ENCODE results near the gene NLRP1. TPM values are rescaled to one million over a fixed set of nuclear protein-coding genes. Genes with fewer than 3 reads are reported as not detected.

NLRP1 gene
- 10 to 100 TPM; 39.9 to 45.0 TPM for total RNA-seq

DNA sequence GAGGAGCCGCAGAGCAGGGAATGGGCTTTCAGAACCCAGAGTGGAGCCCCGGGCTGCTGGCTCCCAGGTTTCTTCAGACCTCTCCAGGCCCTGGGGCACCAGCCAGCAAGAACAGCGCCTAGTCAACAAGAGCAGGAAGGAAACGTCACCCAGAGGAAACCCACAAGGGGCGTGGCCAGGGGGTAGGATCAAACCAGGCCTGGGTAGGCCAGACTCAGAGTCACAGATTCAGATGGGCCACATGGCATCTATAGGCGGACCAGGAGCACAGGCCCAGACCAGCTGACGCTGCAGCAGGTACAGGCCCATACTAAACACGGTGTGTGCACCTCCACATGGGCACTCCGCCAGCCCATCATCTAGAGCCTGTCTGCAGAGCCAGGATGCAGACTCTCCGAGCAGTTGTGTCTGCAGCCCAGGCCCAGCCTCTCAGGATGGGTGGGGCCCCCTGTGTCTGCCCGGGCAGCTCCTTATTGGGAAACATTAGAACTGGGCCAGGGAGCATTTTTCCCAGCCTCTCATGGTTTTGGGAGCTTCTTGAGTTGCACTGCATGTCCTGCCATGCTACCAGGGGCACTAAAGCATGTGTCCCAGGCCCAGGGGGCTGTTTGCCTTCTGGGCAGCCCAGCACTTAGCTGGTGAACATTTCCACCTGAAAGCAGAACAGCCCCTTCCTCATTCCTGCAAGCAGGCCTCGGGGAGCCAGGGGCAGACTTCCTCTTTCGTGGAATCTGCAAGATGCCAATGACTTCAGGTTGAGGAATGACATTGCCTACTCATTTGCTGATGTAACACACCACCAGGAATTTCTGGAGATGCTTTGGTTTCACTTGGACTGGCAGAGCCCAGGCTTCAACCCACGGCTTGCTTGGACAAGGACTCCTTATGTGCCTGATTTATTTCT is at the start of gene NLRP1:
NLRP1 (minus strand) TSS at position 127 of the 904 bp plus-strand sequence. CDS start 552 bp downstream, outside the sequence.
- ChIA-PET POLR2A (no interaction called here), CTCF (interaction anchor here (1.0 to 4.6 kb wide), 5 partner anchors 10 to 1438 kb away, joined by 3 to 21 read pairs (median 7); partner anchors contain the start of gene BCL6B)
- DNase-seq: peak; percentile 98
- H3K27ac Mint-ChIP-seq: peak within 1 kb of the TSS; percentile 96
- intact Hi-C loops (cut with micrococcal nuclease): loop anchor here (1.0 to 10.0 kb wide), 5 partner anchors 98 to 1430 kb away; partner anchors contain the start of genes DERL2, KIAA0753, MIS12 and RNASEK
- H3K9me3 Mint-ChIP-seq: no peaks in the 10 kb centered on the region
- no peaks in the 10 kb centered on the region for H3K27me3 Mint-ChIP-seq
- H3K36me3 Mint-ChIP-seq: peaks cover 24% of the 10 kb centered on the region
- peak within 1 kb of the TSS; percentile 96 for H3K4me3 Mint-ChIP-seq
- H3K4me1 Mint-ChIP-seq (ENCODE audit: low read depth): peaks cover 65% of the 10 kb centered on the region

DNA sequence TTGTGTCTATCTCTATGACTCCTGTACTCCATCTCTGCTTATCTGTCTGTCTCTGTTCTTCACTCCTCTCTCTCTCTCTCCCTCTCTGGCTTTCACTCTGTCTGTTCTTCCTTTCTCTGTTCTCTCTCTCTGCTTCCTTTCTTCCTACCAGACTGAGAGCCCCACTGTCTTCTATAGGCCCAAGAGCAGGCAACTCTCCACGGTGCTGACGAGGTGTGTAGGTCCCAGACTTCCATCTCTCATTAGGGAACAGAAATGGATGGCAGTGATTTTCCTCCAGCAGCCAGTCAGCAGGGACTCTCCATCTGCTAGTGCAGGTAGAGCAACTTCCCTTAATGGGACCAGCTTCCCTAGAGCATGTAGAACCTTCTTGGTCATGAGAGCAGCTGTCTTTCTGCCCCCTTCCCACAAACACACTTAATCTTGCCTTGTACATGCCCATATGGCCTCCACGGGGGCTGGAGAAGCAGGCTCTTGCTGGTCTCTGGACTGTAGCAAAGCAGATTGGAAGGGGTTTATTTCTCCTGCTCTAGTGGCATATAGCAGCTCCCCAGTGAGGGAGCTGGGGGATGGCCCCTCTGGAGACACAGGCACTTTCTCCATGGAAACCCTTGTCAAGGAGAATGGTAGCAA is 47.8 kb upstream of the NLRP1 start:
- no peak for DNase-seq

DNA sequence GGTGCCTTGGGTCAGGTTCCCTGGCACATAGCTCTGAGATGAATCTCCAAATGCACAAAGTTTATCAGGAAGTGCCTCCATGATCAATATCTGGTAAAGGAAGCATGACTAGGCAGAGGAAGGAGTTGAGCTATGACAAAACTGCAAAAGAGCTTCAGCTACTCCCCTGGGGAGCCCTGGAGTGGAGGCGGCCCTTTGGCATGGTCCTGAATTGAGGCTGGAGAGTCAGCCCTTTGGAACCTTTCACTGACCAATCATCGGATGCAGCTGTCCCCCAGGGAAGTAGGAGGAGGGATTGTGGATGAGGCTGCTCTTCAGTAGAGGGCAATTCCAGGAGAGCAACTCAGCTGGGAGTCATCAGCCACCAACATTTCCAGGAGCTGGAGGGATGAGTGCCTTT is 46.1 kb upstream of the NLRP1 start:
- H3K36me3 Mint-ChIP-seq: no peaks in the 10 kb centered on the region
- POLR2A ChIA-PET: no interaction called here

More for the DNA sequence above, 47.8 kb upstream of the NLRP1 start:
- Mint-ChIP-seq H3K36me3 (no peaks in the 10 kb centered on the region), H3K4me3 (no peak overlapping the region), H3K9me3 (no peaks in the 10 kb centered on the region), H3K4me1 (ENCODE audit: low read depth) (no peaks in the 10 kb centered on the region), H3K27ac (no peak overlapping the region), H3K27me3 (peaks cover 20% of the 10 kb centered on the region)
- POLR2A ChIA-PET: no interaction called here
- CTCF ChIA-PET: no interaction called here
- intact Hi-C loops (cut with micrococcal nuclease): no loop called here

GRCh38 chr17:5629128-5629527 is 44.8 kb upstream of the NLRP1 start:
- Mint-ChIP-seq H3K27me3 (peaks cover 15% of the 10 kb centered on the region), H3K4me1 (ENCODE audit: low read depth) (no peaks in the 10 kb centered on the region), H3K9me3 (no peaks in the 10 kb centered on the region), H3K27ac (no peak overlapping the region), H3K36me3 (no peaks in the 10 kb centered on the region), H3K4me3 (no peak overlapping the region)
- CTCF ChIA-PET: interaction anchor here (0.8 kb wide), 1 partner anchor 220 kb away, joined by 3 read pairs; no protein-coding TSS in a partner anchor
- intact Hi-C loops (cut with micrococcal nuclease): no loop called here
- POLR2A ChIA-PET: no interaction called here
- DNase-seq: no peak

More for the DNA sequence above, 46.1 kb upstream of the NLRP1 start:
- DNase-seq: no peak
- H3K27ac Mint-ChIP-seq: no peak overlapping the region
- CTCF ChIA-PET: no interaction called here
- H3K4me3 Mint-ChIP-seq: no peak overlapping the region
- H3K9me3 Mint-ChIP-seq: no peaks in the 10 kb centered on the region
- no peaks in the 10 kb centered on the region for H3K4me1 Mint-ChIP-seq (ENCODE audit: low read depth)
- intact Hi-C loops (cut with micrococcal nuclease): no loop called here
- H3K27me3 Mint-ChIP-seq: peaks cover 15% of the 10 kb centered on the region

DNA sequence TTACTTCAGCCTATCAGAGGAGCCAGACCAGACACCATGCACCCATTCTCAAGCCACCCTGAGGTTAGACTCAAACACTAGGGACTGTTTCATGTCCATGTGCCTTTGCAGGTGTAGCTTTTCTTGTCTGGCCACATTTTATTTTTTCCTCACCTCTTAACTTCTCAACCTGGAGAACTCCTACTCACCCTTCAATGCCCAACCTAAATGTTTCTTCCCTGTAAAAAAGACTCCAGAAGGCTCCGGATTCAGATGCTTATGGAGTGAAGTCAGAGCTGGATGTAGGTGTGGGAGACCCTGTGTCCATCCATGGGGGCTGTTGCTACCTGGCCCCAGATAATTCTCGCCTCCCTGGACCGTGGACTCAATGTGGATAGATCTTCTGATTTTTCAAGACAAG is 44.0 kb upstream of the NLRP1 start:
- intact Hi-C loops (cut with micrococcal nuclease): no loop called here

DNA sequence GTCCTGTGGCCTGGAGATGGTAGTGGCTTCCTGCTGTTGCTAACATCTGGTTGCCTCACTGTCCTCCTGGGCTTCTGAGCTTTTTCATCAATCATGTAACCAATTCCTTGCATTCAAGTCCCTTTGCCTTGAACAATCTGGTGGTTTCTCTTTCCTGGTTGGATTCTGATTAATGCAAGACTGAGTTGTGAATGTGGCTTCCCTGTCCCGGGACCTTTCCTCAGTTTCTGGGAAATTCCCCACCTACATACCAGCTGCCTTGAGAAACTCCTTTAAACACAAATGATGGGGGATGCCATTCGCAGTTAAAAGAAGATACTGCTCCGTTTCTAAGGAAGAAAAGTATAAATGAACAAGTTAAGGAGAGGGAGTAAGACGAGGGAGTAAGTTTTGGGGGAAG is 39.9 kb upstream of the NLRP1 start:
- H3K4me3 Mint-ChIP-seq: no peak overlapping the region
- POLR2A ChIA-PET: no interaction called here
- H3K4me1 Mint-ChIP-seq (ENCODE audit: low read depth): no peaks in the 10 kb centered on the region
- no peak for DNase-seq
- no peak overlapping the region for H3K27ac Mint-ChIP-seq
- CTCF ChIA-PET: no interaction called here
- H3K9me3 Mint-ChIP-seq: no peaks in the 10 kb centered on the region
- H3K27me3 Mint-ChIP-seq: peaks cover 14% of the 10 kb centered on the region
- H3K36me3 Mint-ChIP-seq: no peaks in the 10 kb centered on the region
- intact Hi-C loops (cut with micrococcal nuclease): no loop called here

More for the DNA sequence above, 44.0 kb upstream of the NLRP1 start:
- no peak for DNase-seq
- H3K9me3 Mint-ChIP-seq: no peaks in the 10 kb centered on the region
- POLR2A ChIA-PET: no interaction called here
- no peak overlapping the region for H3K4me3 Mint-ChIP-seq
- H3K4me1 Mint-ChIP-seq (ENCODE audit: low read depth): no peaks in the 10 kb centered on the region
- H3K36me3 Mint-ChIP-seq: no peaks in the 10 kb centered on the region
- H3K27me3 Mint-ChIP-seq: peaks cover 14% of the 10 kb centered on the region
- no peak overlapping the region for H3K27ac Mint-ChIP-seq
- CTCF ChIA-PET: no interaction called here

GRCh38 chr17:5621729-5622128 is 37.4 kb upstream of the NLRP1 start:
- Mint-ChIP-seq H3K36me3 (no peaks in the 10 kb centered on the region), H3K4me1 (ENCODE audit: low read depth) (no peaks in the 10 kb centered on the region), H3K27me3 (peaks cover 10% of the 10 kb centered on the region), H3K9me3 (no peaks in the 10 kb centered on the region), H3K4me3 (no peak overlapping the region), H3K27ac (no peak overlapping the region)
- CTCF ChIA-PET: interaction anchor here (0.6 kb wide), 1 partner anchor 551 kb away, joined by 3 read pairs; no protein-coding TSS in a partner anchor
- no peak for DNase-seq
- intact Hi-C loops (cut with micrococcal nuclease): no loop called here
- POLR2A ChIA-PET: no interaction called here

DNA sequence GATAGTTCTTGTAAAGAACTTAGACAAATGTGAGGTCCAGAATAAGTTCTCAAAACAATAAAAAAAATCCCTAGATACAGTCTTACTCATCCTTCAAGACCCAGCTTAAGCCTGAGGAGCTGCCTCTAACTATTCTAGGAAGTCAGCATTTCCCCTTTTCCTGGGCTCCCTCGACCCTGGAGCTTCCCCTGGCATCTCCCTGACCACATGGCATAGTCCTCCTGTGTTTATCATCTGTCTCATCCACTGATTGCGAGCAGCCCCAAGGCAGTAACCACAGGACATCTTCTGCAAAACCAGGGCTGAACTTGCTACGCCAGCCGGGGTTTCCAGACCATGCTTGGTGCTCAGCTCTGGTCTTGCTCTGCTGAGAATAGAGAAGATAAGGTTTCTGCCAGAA is 36.7 kb upstream of the NLRP1 start:
- ChIA-PET CTCF (no interaction called here), POLR2A (no interaction called here)
- Mint-ChIP-seq H3K27me3 (peaks cover 11% of the 10 kb centered on the region), H3K27ac (no peak overlapping the region), H3K9me3 (no peaks in the 10 kb centered on the region), H3K4me1 (ENCODE audit: low read depth) (no peaks in the 10 kb centered on the region), H3K36me3 (no peaks in the 10 kb centered on the region), H3K4me3 (no peak overlapping the region)
- intact Hi-C loops (cut with micrococcal nuclease): no loop called here
- DNase-seq: no peak

- Mint-ChIP-seq H3K27ac (no peak overlapping the region), H3K27me3 (peaks cover 11% of the 10 kb centered on the region), H3K4me1 (ENCODE audit: low read depth) (no peaks in the 10 kb centered on the region), H3K9me3 (no peaks in the 10 kb centered on the region), H3K4me3 (peak overlapping the region; percentile 31), H3K36me3 (no peaks in the 10 kb centered on the region)
- intact Hi-C loops (cut with micrococcal nuclease): no loop called here
- DNase-seq: peak; percentile 34
- POLR2A ChIA-PET: interaction anchor here (0.5 kb wide), 1 partner anchor 348 kb away, joined by 3 read pairs; no protein-coding TSS in a partner anchor
- CTCF ChIA-PET: no interaction called here
Observed at GRCh38 chr17:5619088-5619740, 34.9 kb upstream of the NLRP1 start.

- H3K27ac Mint-ChIP-seq: no peak overlapping the region
- intact Hi-C loops (cut with micrococcal nuclease): no loop called here
- CTCF ChIA-PET: no interaction called here
Observed at GRCh38 chr17:5618476-5618875, 34.2 kb upstream of the NLRP1 start.

DNA sequence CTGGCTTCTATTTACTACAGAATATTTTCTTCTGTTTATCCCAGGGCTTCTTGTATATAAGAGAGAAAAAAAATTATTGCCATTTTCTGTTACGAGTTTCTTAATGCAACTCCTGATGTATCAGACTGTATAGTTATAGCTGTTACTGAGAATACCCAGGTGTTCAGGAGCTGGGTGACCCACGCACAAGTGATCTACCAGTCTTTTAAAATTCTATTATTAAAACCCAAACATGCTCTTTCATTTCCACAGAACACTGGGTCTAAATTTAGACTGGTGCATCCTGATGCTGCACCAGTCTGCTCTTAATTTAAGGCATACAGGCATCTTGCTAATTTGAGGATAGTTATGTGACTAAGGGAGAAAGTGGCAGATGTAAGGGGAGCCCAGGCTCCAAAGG is 31.2 kb upstream of the NLRP1 start:
- H3K9me3 Mint-ChIP-seq: no peaks in the 10 kb centered on the region
- peaks cover 17% of the 10 kb centered on the region for H3K27me3 Mint-ChIP-seq
- no peak overlapping the region for H3K4me3 Mint-ChIP-seq
- H3K27ac Mint-ChIP-seq: no peak overlapping the region
- ChIA-PET POLR2A (interaction anchor here (0.6 kb wide), 1 partner anchor 1180 kb away, joined by 3 read pairs; no protein-coding TSS in a partner anchor), CTCF (no interaction called here)
- intact Hi-C loops (cut with micrococcal nuclease): no loop called here
- H3K4me1 Mint-ChIP-seq (ENCODE audit: low read depth): no peaks in the 10 kb centered on the region
- H3K36me3 Mint-ChIP-seq: no peaks in the 10 kb centered on the region
- DNase-seq: no peak

More at GRCh38 chr17:5618476-5618875, 34.2 kb upstream of the NLRP1 start:
- Mint-ChIP-seq H3K4me3 (no peak overlapping the region), H3K4me1 (ENCODE audit: low read depth) (no peaks in the 10 kb centered on the region), H3K27me3 (peaks cover 11% of the 10 kb centered on the region), H3K36me3 (no peaks in the 10 kb centered on the region), H3K9me3 (no peaks in the 10 kb centered on the region)
- DNase-seq: no peak
- POLR2A ChIA-PET: no interaction called here

DNA sequence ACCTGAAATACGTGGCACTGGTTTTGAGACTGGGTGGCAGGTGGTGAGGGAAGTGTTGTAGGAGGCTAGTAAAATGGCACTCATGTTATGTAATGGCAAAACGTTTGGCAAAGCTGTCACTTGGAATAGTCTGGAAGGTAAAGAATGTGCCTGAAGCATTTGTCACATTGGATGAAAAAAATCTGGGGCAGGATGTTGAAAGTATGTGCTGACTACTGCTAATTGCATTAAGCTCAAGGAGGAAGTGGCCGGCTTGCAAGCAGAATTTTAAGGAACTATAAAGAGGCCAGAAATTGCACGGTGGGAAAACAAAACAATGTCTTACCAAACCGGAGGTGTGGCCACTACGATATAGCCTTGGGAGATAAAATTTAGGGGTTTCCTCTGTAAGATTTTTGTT is 26.6 kb upstream of the NLRP1 start:
- intact Hi-C loops (cut with micrococcal nuclease): no loop called here
- CTCF ChIA-PET: interaction anchor here (0.9 kb wide), 1 partner anchor 19 kb away, joined by 3 read pairs; no protein-coding TSS in a partner anchor
- Mint-ChIP-seq H3K27ac (no peak overlapping the region), H3K9me3 (no peaks in the 10 kb centered on the region), H3K4me3 (no peak overlapping the region), H3K27me3 (peaks cover 12% of the 10 kb centered on the region), H3K4me1 (ENCODE audit: low read depth) (no peaks in the 10 kb centered on the region), H3K36me3 (no peaks in the 10 kb centered on the region)
- POLR2A ChIA-PET: no interaction called here
- DNase-seq: no peak

Data from activated CD4-positive, alpha-beta memory T cell treated with anti-CD3 and anti-CD28 coated beads for 36 hours (primary cell).